ENCODE results near the gene MAPK1.

DNA sequence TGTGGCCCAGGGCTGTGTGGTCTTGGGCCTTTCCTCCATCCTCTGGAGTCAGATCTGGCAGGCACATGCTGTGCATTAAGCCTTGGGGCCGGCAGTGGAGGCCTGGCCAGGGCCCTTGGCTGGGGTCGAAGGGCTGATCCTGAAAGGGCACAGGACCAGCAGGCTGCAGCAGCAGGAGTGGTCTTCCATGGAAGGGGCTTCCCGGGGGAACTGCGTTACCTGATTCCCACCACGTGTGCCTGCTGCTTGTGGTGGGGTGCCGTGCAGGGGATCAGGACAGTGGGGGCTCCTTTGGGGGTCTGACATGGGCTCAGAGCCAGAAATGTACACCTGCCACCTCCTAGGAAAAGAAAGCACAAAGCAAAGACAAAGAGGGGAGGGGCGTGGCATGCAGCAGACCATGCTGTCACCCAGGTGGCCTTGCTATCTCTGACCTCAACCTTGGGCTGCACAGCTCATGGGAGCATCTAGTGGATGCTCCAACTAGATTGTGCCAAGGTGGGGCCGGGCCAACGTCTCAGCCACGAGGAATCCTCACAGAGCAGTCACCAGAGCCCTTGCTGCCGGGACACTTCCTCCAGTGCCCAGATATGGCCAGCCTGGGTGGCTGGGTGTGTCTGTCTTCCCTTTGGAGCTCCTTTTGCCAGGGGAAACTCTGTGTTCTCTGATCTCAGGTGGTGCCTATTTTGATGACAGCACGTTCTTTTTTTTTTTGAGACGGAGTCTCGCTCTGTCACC is 113.9 kb downstream of the MAPK1 start:
- no peak for TF ChIP-seq EP300 (IDR thresholded peaks at IDR 0.05)
- TF ChIP-seq, protein P1, sequence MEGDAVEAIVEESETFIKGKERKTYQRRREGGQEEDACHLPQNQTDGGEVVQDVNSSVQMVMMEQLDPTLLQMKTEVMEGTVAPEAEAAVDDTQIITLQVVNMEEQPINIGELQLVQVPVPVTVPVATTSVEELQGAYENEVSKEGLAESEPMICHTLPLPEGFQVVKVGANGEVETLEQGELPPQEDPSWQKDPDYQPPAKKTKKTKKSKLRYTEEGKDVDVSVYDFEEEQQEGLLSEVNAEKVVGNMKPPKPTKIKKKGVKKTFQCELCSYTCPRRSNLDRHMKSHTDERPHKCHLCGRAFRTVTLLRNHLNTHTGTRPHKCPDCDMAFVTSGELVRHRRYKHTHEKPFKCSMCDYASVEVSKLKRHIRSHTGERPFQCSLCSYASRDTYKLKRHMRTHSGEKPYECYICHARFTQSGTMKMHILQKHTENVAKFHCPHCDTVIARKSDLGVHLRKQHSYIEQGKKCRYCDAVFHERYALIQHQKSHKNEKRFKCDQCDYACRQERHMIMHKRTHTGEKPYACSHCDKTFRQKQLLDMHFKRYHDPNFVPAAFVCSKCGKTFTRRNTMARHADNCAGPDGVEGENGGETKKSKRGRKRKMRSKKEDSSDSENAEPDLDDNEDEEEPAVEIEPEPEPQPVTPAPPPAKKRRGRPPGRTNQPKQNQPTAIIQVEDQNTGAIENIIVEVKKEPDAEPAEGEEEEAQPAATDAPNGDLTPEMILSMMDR (IDR thresholded peaks at IDR 0.05) = no peak

Measured in upper lobe of left lung (tissue), 4 donors.